WTC11 (cell line): ENCODE results near the gene KLHL30. TPM values are rescaled to one million over a fixed set of nuclear protein-coding genes. Genes with fewer than 3 reads are reported as not detected.

Experiments
- ATAC-seq: fragments of 200-7000 bp; cut with Tn5 transposase; 2 replicates; pipeline ENCODE4 v1.10.0; 2021; ENCODE audit warnings: mild to moderate bottlenecking, moderate library complexity
- CTCF ChIA-PET: fragments of 300-600 bp; sonication (Branson Sonifier 250); formaldehyde crosslinking; loops from one replicate; lab custom pipeline; 2021; ENCODE audit warnings: antibody characterized with exemption; lab: Charles Lee
- POLR2A ChIA-PET: fragments of 350-600 bp; sonication (Branson Sonifier 250); formaldehyde crosslinking; loops from one replicate; lab custom pipeline; 2021; ENCODE audit warnings: antibody characterized with exemption; lab: Charles Lee
- DNase-seq: peaks from one replicate; pipeline ENCODE4 v3.0.0; 2021; ENCODE audit warnings: low spot score
- H3K27ac Mint-ChIP-seq: 2 replicates; pipeline ENCODE4 v1.8.0; 2021; ENCODE audit warnings: mixed read lengths
- H3K27me3 Mint-ChIP-seq: 2 replicates; pipeline ENCODE4 v1.8.0; 2021; ENCODE audit warnings: low read depth, mild to moderate bottlenecking, moderate library complexity, mixed read lengths
- H3K36me3 Mint-ChIP-seq: 2 replicates; pipeline ENCODE4 v1.8.0; 2021; ENCODE audit warnings: mixed read lengths
- H3K4me1 Mint-ChIP-seq: 2 replicates; pipeline ENCODE4 v1.8.0; 2022; ENCODE audit warnings: mixed read lengths
- H3K4me3 Mint-ChIP-seq: 2 replicates; pipeline ENCODE4 v1.8.0; 2021; ENCODE audit warnings: mild to moderate bottlenecking, moderate library complexity, mixed read lengths
- H3K9me3 Mint-ChIP-seq: 2 replicates; pipeline ENCODE4 v1.8.0; 2021; ENCODE audit warnings: mixed read lengths
- FOXK1 ChIP-seq: sonication (generic); formaldehyde crosslinking; IDR thresholded peaks from 2 replicates; pipeline ENCODE4 v1.8.0; 2022; ENCODE audit warnings: mild to moderate bottlenecking, moderate library complexity, missing genetic modification reagents
- GRHL2 ChIP-seq: fragments of 250-450 bp; sonication (Bioruptor Pico); IDR thresholded peaks from 2 replicates; pipeline ENCODE4 v1.8.0; 2022; ENCODE audit warnings: mild to moderate bottlenecking, moderate library complexity; ENCODE audit not compliant: insufficient replicate concordance, severe bottlenecking
- KAT7 ChIP-seq: sonication (generic); formaldehyde crosslinking; IDR thresholded peaks from 2 replicates; pipeline ENCODE4 v1.8.1; 2023; ENCODE audit warnings: missing genetic modification reagents, mild to moderate bottlenecking, borderline replicate concordance
- MXD4 ChIP-seq: fragments of 250-450 bp; sonication (Bioruptor Pico); IDR thresholded peaks from 2 replicates; pipeline ENCODE4 v1.8.0; 2021; ENCODE audit warnings: mild to moderate bottlenecking, moderate library complexity, borderline replicate concordance
- SMAD4 ChIP-seq: sonication (generic); formaldehyde crosslinking; IDR thresholded peaks from 2 replicates; pipeline ENCODE4 v1.8.0; 2022; ENCODE audit warnings: mild to moderate bottlenecking, missing genetic modification reagents
- TEAD1 ChIP-seq: sonication (generic); formaldehyde crosslinking; IDR thresholded peaks from 2 replicates; pipeline ENCODE4 v1.8.0; 2022; ENCODE audit warnings: mild to moderate bottlenecking, missing genetic modification reagents
- TEAD4 ChIP-seq: sonication (generic); formaldehyde crosslinking; IDR thresholded peaks from 2 replicates; pipeline ENCODE4 v1.8.0; 2022; ENCODE audit warnings: mild to moderate bottlenecking, missing genetic modification reagents
- ZNF121 ChIP-seq: sonication (generic); formaldehyde crosslinking; IDR thresholded peaks from 2 replicates; pipeline ENCODE4 v1.8.0; 2023; ENCODE audit warnings: missing genetic modification reagents
- ZNF138 ChIP-seq: sonication (generic); formaldehyde crosslinking; conservative IDR thresholded peaks from 2 replicates; pipeline ENCODE4 v1.8.1; 2022; ENCODE audit warnings: mild to moderate bottlenecking, moderate library complexity, missing genetic modification reagents
- ZNF219 ChIP-seq: sonication (generic); formaldehyde crosslinking; IDR thresholded peaks from 2 replicates; pipeline ENCODE4 v1.8.0; 2023; ENCODE audit warnings: missing genetic modification reagents, mild to moderate bottlenecking, borderline replicate concordance
- ZNF232 ChIP-seq: sonication (generic); formaldehyde crosslinking; IDR thresholded peaks from 2 replicates; pipeline ENCODE4 v1.8.0; 2022; ENCODE audit warnings: mild to moderate bottlenecking, missing genetic modification reagents
- ZNF263 ChIP-seq: sonication (generic); formaldehyde crosslinking; IDR thresholded peaks from 2 replicates; pipeline ENCODE4 v1.8.1; 2022; ENCODE audit warnings: low read depth, mild to moderate bottlenecking, moderate library complexity, missing genetic modification reagents
- total RNA-seq: library from RNA; stranded (reverse); gene quantifications from 3 replicates; pipeline ENCODE4 v1.2.3, GENCODE V29; 2021
- TF ChIP-seq, protein P1 (sequence below): fragments of 250-450 bp; sonication (Bioruptor Pico); IDR thresholded peaks from 2 replicates; pipeline ENCODE4 v1.9.0; 2021; ENCODE audit warnings: mild to moderate bottlenecking, borderline replicate concordance
- TF ChIP-seq, protein P2 (sequence below): fragments of 250-450 bp; sonication (Bioruptor Pico); IDR thresholded peaks from 2 replicates; pipeline ENCODE4 v1.8.0; 2021; ENCODE audit warnings: mild to moderate bottlenecking
- TF ChIP-seq, protein P3 (sequence below): sonication (generic); formaldehyde crosslinking; IDR thresholded peaks from 2 replicates; pipeline ENCODE4 v1.8.1; 2022; ENCODE audit warnings: mild to moderate bottlenecking, moderate library complexity, missing genetic modification reagents
- TF ChIP-seq, protein P4 (sequence below): sonication (generic); formaldehyde crosslinking; IDR thresholded peaks from 2 replicates; pipeline ENCODE4 v1.8.1; 2023; ENCODE audit warnings: mild to moderate bottlenecking, missing genetic modification reagents
- TF ChIP-seq, protein P5 (sequence below): sonication (generic); formaldehyde crosslinking; IDR thresholded peaks from 2 replicates; pipeline ENCODE4 v1.8.1; 2022; ENCODE audit warnings: mild to moderate bottlenecking, missing genetic modification reagents, moderate library complexity, borderline replicate concordance
- TF ChIP-seq, protein P6 (sequence below): sonication (generic); formaldehyde crosslinking; IDR thresholded peaks from 2 replicates; pipeline ENCODE4 v1.8.1; 2023; ENCODE audit warnings: mild to moderate bottlenecking, missing genetic modification reagents, moderate library complexity
- TF ChIP-seq, protein P7 (sequence below): sonication (generic); formaldehyde crosslinking; IDR thresholded peaks from 2 replicates; pipeline ENCODE4 v1.8.1; 2022; ENCODE audit warnings: missing genetic modification reagents, borderline replicate concordance

KLHL30 gene
- total RNA-seq, 1 experiment from 2014 or later: not detected

DNA sequence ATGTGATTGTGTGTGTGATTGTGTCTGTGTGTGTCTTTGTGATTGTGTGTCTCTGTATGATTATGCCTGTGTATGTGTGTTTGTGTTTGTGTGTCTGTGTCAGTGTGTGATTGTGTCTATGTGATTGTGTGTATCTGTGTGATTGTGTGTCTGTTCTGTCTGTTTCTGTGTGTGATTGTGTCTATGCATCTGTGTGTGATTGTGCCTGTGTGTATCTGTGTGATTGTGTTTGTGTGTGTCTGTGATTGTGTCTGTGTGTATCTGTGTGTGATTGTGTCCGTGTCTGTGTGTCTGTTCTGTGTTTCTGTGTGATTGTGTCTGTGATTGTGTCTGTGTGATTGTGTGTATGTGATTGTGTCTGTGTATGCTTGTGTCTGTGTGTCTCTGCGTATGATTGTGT, 12.1 kb upstream of the KLHL30 start (continued):
- TF ChIP-seq, protein P1, sequence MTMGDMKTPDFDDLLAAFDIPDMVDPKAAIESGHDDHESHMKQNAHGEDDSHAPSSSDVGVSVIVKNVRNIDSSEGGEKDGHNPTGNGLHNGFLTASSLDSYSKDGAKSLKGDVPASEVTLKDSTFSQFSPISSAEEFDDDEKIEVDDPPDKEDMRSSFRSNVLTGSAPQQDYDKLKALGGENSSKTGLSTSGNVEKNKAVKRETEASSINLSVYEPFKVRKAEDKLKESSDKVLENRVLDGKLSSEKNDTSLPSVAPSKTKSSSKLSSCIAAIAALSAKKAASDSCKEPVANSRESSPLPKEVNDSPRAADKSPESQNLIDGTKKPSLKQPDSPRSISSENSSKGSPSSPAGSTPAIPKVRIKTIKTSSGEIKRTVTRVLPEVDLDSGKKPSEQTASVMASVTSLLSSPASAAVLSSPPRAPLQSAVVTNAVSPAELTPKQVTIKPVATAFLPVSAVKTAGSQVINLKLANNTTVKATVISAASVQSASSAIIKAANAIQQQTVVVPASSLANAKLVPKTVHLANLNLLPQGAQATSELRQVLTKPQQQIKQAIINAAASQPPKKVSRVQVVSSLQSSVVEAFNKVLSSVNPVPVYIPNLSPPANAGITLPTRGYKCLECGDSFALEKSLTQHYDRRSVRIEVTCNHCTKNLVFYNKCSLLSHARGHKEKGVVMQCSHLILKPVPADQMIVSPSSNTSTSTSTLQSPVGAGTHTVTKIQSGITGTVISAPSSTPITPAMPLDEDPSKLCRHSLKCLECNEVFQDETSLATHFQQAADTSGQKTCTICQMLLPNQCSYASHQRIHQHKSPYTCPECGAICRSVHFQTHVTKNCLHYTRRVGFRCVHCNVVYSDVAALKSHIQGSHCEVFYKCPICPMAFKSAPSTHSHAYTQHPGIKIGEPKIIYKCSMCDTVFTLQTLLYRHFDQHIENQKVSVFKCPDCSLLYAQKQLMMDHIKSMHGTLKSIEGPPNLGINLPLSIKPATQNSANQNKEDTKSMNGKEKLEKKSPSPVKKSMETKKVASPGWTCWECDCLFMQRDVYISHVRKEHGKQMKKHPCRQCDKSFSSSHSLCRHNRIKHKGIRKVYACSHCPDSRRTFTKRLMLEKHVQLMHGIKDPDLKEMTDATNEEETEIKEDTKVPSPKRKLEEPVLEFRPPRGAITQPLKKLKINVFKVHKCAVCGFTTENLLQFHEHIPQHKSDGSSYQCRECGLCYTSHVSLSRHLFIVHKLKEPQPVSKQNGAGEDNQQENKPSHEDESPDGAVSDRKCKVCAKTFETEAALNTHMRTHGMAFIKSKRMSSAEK (CRISPR knock-in tag): no peak
- TF ChIP-seq, protein P2, sequence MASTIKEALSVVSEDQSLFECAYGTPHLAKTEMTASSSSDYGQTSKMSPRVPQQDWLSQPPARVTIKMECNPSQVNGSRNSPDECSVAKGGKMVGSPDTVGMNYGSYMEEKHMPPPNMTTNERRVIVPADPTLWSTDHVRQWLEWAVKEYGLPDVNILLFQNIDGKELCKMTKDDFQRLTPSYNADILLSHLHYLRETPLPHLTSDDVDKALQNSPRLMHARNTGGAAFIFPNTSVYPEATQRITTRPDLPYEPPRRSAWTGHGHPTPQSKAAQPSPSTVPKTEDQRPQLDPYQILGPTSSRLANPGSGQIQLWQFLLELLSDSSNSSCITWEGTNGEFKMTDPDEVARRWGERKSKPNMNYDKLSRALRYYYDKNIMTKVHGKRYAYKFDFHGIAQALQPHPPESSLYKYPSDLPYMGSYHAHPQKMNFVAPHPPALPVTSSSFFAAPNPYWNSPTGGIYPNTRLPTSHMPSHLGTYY (CRISPR knock-in tag): no peak
- TF ChIP-seq ZNF219 (CRISPR knock-in tag) (no peak), ZNF121 (no peak)
- TF ChIP-seq, all 79 proteins: peak for 0

DNA sequence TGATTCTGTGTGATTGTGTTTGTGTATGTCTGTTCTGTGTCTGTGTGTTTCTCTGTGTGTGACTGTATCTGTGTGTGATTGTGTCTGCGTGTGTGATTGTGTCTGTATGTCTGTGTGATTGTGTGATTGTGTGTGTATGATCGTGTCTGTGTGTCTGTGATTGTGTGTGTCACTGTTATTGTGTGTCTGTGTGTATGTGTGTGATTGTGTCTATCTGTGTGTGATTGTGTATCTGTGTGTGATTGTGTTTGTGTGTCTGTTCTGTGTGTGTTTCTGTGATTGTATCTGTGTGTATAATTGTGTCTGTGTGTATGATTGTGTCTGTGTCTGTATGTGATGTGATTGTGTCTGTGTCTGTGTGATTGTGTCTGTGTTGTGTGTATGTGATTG, 11.7 kb upstream of the KLHL30 start:
- TF ChIP-seq, protein P3, sequence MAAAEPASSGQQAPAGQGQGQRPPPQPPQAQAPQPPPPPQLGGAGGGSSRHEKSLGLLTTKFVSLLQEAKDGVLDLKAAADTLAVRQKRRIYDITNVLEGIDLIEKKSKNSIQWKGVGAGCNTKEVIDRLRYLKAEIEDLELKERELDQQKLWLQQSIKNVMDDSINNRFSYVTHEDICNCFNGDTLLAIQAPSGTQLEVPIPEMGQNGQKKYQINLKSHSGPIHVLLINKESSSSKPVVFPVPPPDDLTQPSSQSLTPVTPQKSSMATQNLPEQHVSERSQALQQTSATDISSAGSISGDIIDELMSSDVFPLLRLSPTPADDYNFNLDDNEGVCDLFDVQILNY: no peak
- TF ChIP-seq, protein P4, sequence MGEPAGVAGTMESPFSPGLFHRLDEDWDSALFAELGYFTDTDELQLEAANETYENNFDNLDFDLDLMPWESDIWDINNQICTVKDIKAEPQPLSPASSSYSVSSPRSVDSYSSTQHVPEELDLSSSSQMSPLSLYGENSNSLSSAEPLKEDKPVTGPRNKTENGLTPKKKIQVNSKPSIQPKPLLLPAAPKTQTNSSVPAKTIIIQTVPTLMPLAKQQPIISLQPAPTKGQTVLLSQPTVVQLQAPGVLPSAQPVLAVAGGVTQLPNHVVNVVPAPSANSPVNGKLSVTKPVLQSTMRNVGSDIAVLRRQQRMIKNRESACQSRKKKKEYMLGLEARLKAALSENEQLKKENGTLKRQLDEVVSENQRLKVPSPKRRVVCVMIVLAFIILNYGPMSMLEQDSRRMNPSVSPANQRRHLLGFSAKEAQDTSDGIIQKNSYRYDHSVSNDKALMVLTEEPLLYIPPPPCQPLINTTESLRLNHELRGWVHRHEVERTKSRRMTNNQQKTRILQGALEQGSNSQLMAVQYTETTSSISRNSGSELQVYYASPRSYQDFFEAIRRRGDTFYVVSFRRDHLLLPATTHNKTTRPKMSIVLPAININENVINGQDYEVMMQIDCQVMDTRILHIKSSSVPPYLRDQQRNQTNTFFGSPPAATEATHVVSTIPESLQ (CRISPR knock-in tag): no peak
- TF ChIP-seq, protein P5, sequence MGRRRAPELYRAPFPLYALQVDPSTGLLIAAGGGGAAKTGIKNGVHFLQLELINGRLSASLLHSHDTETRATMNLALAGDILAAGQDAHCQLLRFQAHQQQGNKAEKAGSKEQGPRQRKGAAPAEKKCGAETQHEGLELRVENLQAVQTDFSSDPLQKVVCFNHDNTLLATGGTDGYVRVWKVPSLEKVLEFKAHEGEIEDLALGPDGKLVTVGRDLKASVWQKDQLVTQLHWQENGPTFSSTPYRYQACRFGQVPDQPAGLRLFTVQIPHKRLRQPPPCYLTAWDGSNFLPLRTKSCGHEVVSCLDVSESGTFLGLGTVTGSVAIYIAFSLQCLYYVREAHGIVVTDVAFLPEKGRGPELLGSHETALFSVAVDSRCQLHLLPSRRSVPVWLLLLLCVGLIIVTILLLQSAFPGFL (CRISPR knock-in tag): no peak
- TF ChIP-seq SMAD4 (CRISPR knock-in tag) (no peak), ZNF232 (CRISPR knock-in tag) (no peak), GRHL2 (no peak)
- no peak overlapping the region for H3K27ac Mint-ChIP-seq
- no peaks in the 10 kb centered on the region for H3K27me3 Mint-ChIP-seq
- ChIA-PET POLR2A (no interaction called here), CTCF (interaction anchor here (0.6 to 2.7 kb wide), 15 partner anchors 12 to 614 kb away, joined by 3 to 41 read pairs (median 4); partner anchors contain the start of gene KLHL30)
- ATAC-seq: no peak
- H3K36me3 Mint-ChIP-seq: no peaks in the 10 kb centered on the region
- no peaks in the 10 kb centered on the region for H3K4me1 Mint-ChIP-seq
- H3K9me3 Mint-ChIP-seq: no peaks in the 10 kb centered on the region
- no peak overlapping the region for H3K4me3 Mint-ChIP-seq
- DNase-seq: no peak

DNA sequence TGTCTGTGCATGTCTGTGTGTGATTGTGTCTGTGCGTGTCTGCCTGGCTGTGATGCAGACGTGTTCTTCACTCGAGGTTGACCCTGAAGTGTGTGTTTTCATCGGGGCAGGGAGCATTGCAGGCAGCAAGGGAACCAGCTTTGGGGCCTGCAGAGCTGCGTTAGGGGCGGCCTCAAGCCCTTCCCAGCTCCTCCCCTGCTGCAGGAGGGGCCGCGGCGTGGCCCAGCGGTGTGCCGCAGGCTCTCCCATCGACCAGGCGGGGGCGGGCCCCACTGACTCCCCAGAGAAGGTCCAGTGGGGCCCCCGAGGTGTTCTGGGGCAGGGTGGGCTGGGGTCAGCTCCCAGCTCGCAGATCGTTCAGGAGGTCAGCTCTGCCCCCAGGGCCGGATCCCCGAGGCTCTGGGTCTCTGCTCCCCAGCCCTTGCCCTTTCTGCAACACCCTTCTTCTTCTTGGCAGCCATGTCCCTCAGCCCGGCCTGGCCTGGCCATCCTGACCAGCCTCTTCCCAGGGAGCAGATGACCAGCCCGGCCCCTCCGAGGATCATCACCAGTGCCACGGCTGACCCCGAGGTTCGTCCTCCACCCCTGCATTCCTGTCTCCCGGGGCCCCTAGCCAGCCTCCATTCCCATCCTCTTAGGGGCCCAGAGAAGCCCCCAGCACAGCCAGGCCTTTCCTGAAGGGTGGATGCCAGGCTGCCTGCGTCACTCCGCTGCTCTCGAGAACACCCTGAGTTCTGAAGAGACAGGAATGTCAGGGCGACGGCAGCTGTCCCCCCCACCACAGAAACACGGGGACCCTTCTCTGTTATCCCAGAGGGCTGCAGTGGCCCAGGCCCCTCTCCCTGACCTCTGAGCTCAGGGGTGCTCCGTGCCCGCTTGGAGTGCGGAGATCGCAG, 11.1 kb upstream of the KLHL30 start:
- Mint-ChIP-seq H3K4me1 (no peaks in the 10 kb centered on the region), H3K27ac (no peak overlapping the region), H3K36me3 (no peaks in the 10 kb centered on the region), H3K4me3 (no peak overlapping the region), H3K27me3 (no peaks in the 10 kb centered on the region), H3K9me3 (no peaks in the 10 kb centered on the region)
- POLR2A ChIA-PET: no interaction called here
- no peak for DNase-seq
- CTCF ChIA-PET: interaction anchor here (0.6 to 2.7 kb wide), 19 partner anchors 11 to 614 kb away, joined by 3 to 41 read pairs (median 4); partner anchors contain the start of gene KLHL30
- TF ChIP-seq TEAD4 (CRISPR knock-in tag) (no peak), MXD4 (CRISPR knock-in tag) (no peak), TEAD1 (CRISPR knock-in tag) (no peak), KAT7 (CRISPR knock-in tag) (no peak), FOXK1 (CRISPR knock-in tag) (no peak), ZNF138 (CRISPR knock-in tag) (no peak), ZNF121 (no peak), ZNF263 (CRISPR knock-in tag) (no peak)
- TF ChIP-seq, protein P6, sequence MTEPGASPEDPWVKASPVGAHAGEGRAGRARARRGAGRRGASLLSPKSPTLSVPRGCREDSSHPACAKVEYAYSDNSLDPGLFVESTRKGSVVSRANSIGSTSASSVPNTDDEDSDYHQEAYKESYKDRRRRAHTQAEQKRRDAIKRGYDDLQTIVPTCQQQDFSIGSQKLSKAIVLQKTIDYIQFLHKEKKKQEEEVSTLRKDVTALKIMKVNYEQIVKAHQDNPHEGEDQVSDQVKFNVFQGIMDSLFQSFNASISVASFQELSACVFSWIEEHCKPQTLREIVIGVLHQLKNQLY (CRISPR knock-in tag): no peak
- TF ChIP-seq, protein P7, sequence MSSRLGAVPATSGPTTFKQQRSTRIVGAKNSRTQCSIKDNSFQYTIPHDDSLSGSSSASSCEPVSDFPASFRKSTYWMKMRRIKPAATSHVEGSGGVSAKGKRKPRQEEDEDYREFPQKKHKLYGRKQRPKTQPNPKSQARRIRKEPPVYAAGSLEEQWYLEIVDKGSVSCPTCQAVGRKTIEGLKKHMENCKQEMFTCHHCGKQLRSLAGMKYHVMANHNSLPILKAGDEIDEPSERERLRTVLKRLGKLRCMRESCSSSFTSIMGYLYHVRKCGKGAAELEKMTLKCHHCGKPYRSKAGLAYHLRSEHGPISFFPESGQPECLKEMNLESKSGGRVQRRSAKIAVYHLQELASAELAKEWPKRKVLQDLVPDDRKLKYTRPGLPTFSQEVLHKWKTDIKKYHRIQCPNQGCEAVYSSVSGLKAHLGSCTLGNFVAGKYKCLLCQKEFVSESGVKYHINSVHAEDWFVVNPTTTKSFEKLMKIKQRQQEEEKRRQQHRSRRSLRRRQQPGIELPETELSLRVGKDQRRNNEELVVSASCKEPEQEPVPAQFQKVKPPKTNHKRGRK (CRISPR knock-in tag): no peak
- peak; percentile 46 for ATAC-seq
